ENCODE measurements around the gene CLSTN2. TPM values are rescaled to one million over a fixed set of nuclear protein-coding genes. Genes with fewer than 3 reads are reported as not detected.

CLSTN2 gene
- total and polyA plus RNA-seq, 2 of the 4 experiments (the other 2 are of a cell fraction) = under 0.01 to 0.07 TPM

DNA sequence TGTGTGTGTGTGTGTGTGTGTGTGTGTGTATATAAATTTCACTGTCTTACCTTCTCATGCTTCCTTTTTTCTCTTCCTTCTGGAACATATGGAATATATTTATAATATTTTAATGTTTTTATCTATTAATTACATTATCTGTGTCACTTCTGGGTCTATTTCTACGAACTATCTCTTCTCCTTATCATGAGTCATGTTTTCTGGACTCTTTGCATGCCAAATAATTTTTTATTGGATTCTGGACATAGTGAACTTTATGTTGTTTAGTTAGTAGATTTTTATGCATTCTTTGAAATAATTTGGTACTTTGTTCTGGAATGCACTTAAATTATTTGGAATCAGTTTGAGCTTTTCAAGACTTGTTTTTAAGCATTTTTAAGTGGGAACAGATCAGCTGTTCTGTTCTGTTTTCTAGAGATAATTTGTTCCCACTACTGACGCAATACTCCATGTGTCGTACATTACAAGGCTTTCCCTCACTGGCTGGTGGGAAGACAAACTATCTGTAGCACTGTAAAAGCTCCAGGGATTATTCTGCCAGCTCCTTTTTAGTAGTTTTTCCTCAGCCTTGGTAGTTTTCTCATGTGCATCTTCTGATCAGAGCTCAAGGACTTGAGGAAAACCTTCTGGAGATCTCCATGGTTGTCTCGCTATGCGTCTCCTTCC lies 302.0 kb downstream of the CLSTN2 start:
- CTCF ChIA-PET = interaction anchor here (1.0 kb wide), 1 partner anchor 16 kb away, joined by 3 read pairs; no protein-coding TSS in a partner anchor
- TF ChIP-seq RCOR1 (IDR thresholded peaks at IDR 0.05; ENCODE audit: insufficient replicate concordance, low read length) (no peak), CHD1 (IDR thresholded peaks at IDR 0.05; ENCODE audit: low read depth, low read length) (no peak), POLR2A (IDR thresholded peaks at IDR 0.05; ENCODE audit: low read depth, low read length) (no peak), MAFK (IDR thresholded peaks at IDR 0.05; ENCODE audit: low read depth, low read length) (no peak), RAD21 (IDR thresholded peaks at IDR 0.05; ENCODE audit: low read length) (no peak)
- TF ChIP-seq, protein P1, sequence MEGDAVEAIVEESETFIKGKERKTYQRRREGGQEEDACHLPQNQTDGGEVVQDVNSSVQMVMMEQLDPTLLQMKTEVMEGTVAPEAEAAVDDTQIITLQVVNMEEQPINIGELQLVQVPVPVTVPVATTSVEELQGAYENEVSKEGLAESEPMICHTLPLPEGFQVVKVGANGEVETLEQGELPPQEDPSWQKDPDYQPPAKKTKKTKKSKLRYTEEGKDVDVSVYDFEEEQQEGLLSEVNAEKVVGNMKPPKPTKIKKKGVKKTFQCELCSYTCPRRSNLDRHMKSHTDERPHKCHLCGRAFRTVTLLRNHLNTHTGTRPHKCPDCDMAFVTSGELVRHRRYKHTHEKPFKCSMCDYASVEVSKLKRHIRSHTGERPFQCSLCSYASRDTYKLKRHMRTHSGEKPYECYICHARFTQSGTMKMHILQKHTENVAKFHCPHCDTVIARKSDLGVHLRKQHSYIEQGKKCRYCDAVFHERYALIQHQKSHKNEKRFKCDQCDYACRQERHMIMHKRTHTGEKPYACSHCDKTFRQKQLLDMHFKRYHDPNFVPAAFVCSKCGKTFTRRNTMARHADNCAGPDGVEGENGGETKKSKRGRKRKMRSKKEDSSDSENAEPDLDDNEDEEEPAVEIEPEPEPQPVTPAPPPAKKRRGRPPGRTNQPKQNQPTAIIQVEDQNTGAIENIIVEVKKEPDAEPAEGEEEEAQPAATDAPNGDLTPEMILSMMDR (conservative IDR thresholded peaks at IDR 0.05; ENCODE audit: low read depth, low read length) = no peak
- TF ChIP-seq, protein P2, sequence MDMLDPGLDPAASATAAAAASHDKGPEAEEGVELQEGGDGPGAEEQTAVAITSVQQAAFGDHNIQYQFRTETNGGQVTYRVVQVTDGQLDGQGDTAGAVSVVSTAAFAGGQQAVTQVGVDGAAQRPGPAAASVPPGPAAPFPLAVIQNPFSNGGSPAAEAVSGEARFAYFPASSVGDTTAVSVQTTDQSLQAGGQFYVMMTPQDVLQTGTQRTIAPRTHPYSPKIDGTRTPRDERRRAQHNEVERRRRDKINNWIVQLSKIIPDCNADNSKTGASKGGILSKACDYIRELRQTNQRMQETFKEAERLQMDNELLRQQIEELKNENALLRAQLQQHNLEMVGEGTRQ (IDR thresholded peaks at IDR 0.05; ENCODE audit: low read depth, low read length) = no peak
- intact Hi-C loops (cut with micrococcal nuclease) = no loop called here

More for the DNA sequence above, 302.0 kb downstream of the CLSTN2 start:
- no peaks in the 10 kb centered on the region for H4K20me1 ChIP-seq (ENCODE audit: insufficient read depth, low read length)
- H3K4me1 ChIP-seq (ENCODE audit: control insufficient read depth, insufficient read depth, low read length) = no peaks in the 10 kb centered on the region
- H2AK5ac ChIP-seq (ENCODE audit: low read depth, low read length) = no peak overlapping the region
- H2BK15ac ChIP-seq (ENCODE audit: low read depth, low read length) = no peak overlapping the region
- DNase-seq (no peak), ATAC-seq (ENCODE audit: low read depth) (no peak)
- no peak overlapping the region for H4K5ac ChIP-seq (ENCODE audit: low read depth, low read length)
- no peak overlapping the region for H2BK20ac ChIP-seq (ENCODE audit: low read depth, low read length)
- no TSS peak for BruUV-seq (replicated peaks)
- H3K9me1 ChIP-seq (ENCODE audit: insufficient read depth, low read length) = no peaks in the 10 kb centered on the region
- H2BK120ac ChIP-seq (ENCODE audit: low read depth, low read length) = no peak overlapping the region
- dilution Hi-C loops (cut with HindIII; ENCODE audit: low sequenced_read_pairs, unreplicated experiment) (no loop called here), in situ Hi-C loops (cut with MboI; ENCODE audit: low sequenced_read_pairs) (no loop called here)
- H3K18ac ChIP-seq (ENCODE audit: low read depth, low read length) = no peak overlapping the region
- H4K8ac ChIP-seq (ENCODE audit: low read depth in 2 of 2, low read length in 2 of 2) = no peak overlapping the region
- no peaks in the 10 kb centered on the region for H3K9me3 ChIP-seq (ENCODE audit: control insufficient read depth, insufficient read depth, low read length)
- POLR2A ChIA-PET (ENCODE audit: unreplicated experiment) = no interaction called here
- H3K27me3 ChIP-seq (ENCODE audit: control insufficient read depth, insufficient read depth, low read length) = no peaks in the 10 kb centered on the region
- H3K56ac ChIP-seq (ENCODE audit: extremely low read depth, insufficient read depth, low read length) = no peak overlapping the region
- whole genome bisulfite sequencing, 2 experiments (ENCODE audit: extremely low coverage in 2 of 2, insufficient read length in 1 of 2) = 58% methylated on average over 2 of the region's 5 CpGs; no CpG with 5 or more reads in 1 of the 2 experiments
- no peak overlapping the region for H2BK5ac ChIP-seq (ENCODE audit: low read depth, low read length, poor library complexity, severe bottlenecking)
- no peak overlapping the region for H3K4me3 ChIP-seq (ENCODE audit: insufficient read depth, low read depth, low read length)
- H2AFZ ChIP-seq (replicated peaks; ENCODE audit: low read length, poor library complexity) = no peak overlapping the region
- H3K36me3 ChIP-seq (ENCODE audit: control insufficient read depth, insufficient read depth, low read length) = no peaks in the 10 kb centered on the region
- no peak overlapping the region for H3K14ac ChIP-seq (replicated peaks; ENCODE audit: low read depth, low read length)
- no peak overlapping the region for H3K4ac ChIP-seq (ENCODE audit: low read depth, low read length)
- no peak overlapping the region for H3K27ac ChIP-seq (ENCODE audit: insufficient read depth, low read length)
- no peaks in the 10 kb centered on the region for H3K79me1 ChIP-seq (ENCODE audit: low read depth in 1 of 2, low read length in 2 of 2)
- no peak overlapping the region for H3K9ac ChIP-seq (ENCODE audit: low read depth, low read length)
- no peak overlapping the region for H3K23ac ChIP-seq (ENCODE audit: low read depth, low read length)
- H4K91ac ChIP-seq (ENCODE audit: insufficient read depth, low read depth, low read length) = no peak overlapping the region
- H2AK9ac ChIP-seq (replicated peaks; ENCODE audit: low read depth, low read length, poor library complexity) = no peak overlapping the region
- H3K4me2 ChIP-seq (ENCODE audit: low read depth, low read length) = no peak overlapping the region

Measured in IMR-90 (cell line).